Prostate gland (tissue), 2 donors: ENCODE data around the gene MB21D2.

Experiments used
- CTCF ChIP-seq, 4 experiments: fragments of 200-600 bp in 2 of 4; fragments of 450-650 bp in 2 of 4; sonication (generic) in 2 of 4; IDR thresholded peaks; 1 replicate in 3 of 4; 2 replicates in 1 of 4; pipeline ENCODE4 v1.5.1; 2016 to 2019; ENCODE audit warnings: antibody characterized with exemption in 4 of 4, mild to moderate bottlenecking in 2 of 4, moderate library complexity in 2 of 4
- POLR2A ChIP-seq: fragments of 450-650 bp; IDR thresholded peaks from one replicate; pipeline ENCODE4 v1.6.1; 2016; ENCODE audit warnings: antibody characterized with exemption, mild to moderate bottlenecking
- POLR2AphosphoS5 ChIP-seq: sonication (generic); formaldehyde crosslinking; IDR thresholded peaks from one replicate; pipeline ENCODE4 v1.6.1; 2017; ENCODE audit warnings: antibody characterized with exemption

DNA sequence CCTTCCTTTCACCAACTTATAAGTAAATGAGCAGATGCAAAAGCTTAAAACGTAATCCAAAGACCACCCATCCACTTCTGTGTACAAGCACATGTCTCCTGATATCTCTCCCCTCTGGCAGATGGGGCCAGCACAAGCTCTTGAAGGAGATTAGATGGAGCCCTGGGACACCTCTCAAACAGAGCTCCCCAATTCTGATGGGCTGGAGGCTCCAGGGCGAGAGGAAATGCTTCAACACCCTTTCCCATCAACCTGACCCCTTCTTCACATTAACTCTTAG is 73.2 kb downstream of the MB21D2 start:
- no peak for TF ChIP-seq POLR2A
- TF ChIP-seq POLR2AphosphoS5 = no peak
- no peak for TF ChIP-seq CTCF (IDR thresholded peaks at IDR 0.05)
